ENCODE measurements around the gene COL8A1.
"Not testable (repeated sequence)": the region's sequence is repeated elsewhere in the genome, so short reads cannot be mapped to it uniquely, and the experiment has no call there.

DNA sequence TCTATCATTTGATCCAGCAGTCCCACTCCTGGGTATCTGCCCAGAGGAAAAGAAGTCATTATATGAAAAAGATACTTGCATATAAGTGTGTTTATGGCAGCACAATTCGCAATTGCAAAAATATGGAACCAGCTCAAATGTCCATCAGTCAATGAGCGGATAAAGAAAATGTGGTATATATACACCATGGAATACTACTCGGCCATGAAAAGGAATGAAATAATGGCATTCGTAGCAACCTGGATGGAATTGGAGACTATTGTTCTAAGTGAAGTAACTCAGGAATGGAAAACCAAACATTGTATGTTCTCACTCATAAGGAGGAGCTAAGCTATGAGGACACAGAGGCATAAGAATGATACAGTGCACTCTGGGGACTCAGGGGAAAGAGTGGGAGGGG lies 203.6 kb downstream of the COL8A1 start:
- not testable (repeated sequence) for TF ChIP-seq POLR2AphosphoS5 (IDR thresholded peaks at IDR 0.05; ENCODE audit: low read depth, low read length); TAF1 (IDR thresholded peaks at IDR 0.05; ENCODE audit: borderline replicate concordance, low read depth, low read length); POLR2A (IDR thresholded peaks at IDR 0.05; ENCODE audit: low read depth, low read length)
